HS-27A (cell line): ENCODE results near the gene LRRFIP2.

Experiments
- DNase-seq: peaks from one replicate; pipeline ENCODE4 v3.0.0-alpha.2; 2012; ENCODE audit warnings: low read depth, missing footprints

Gene LRRFIP2

GRCh38 chr3:37024820-37025405 lies 149.5 kb downstream of the LRRFIP2 start:
- no peak for DNase-seq

GRCh38 chr3:37024092-37024491 lies 150.3 kb downstream of the LRRFIP2 start:
- DNase-seq: no peak

DNA sequence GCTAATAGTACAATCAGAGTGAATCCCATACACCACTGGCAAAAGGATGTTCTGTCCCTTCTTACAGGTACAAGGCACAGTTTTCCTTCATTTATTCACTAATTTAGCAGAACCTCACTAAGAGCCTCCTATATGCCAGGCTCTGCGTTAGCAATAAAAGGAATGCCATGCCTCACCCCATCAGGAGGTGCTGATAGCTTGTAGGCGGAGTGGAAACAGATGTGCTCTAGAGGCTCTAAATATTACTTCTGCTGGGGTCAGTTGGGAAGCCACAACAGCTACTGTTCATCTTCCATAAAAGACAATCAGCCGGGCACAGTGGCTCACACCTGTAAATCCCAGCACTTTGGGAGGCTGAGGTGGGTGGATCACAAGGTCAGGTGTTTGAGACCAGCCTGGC lies 156.7 kb downstream of the LRRFIP2 start:
- DNase-seq: no peak

- DNase-seq: no peak
These were observed 157.5 kb downstream of the LRRFIP2 start for GRCh38 chr3:37016903-37017302.

GRCh38 chr3:37015642-37016041 lies 158.7 kb downstream of the LRRFIP2 start:
- no peak for DNase-seq

GRCh38 chr3:37014620-37015019 lies 159.8 kb downstream of the LRRFIP2 start:
- no peak for DNase-seq
